Caki2 (cell line): ENCODE measurements around the gene GALNT6. TPM values are rescaled to one million over a fixed set of nuclear protein-coding genes. Genes with fewer than 3 reads are reported as not detected.
"Not testable (repeated sequence)": the region's sequence is repeated elsewhere in the genome, so short reads cannot be mapped to it uniquely, and the experiment has no call there.

Experiments
- DNase-seq: peaks from one replicate; pipeline ENCODE4 v3.0.0-alpha.2; 2015; ENCODE audit warnings: low read depth
- in situ Hi-C: cut with HindIII; loops from 2 replicates; pipeline ENCODE4 v1.10.0; 2016; ENCODE audit warnings: low sequenced_read_pairs, low pct_unique_long_range_greater_than_20kb, mixed read lengths
- total RNA-seq: library from RNA; depleted of rRNA; stranded (reverse); fragments of >200 nt; shearing (Covaris generic); gene quantifications from 2 replicates; pipeline ENCODE4 v1.2.3, GENCODE V29; 2014; ENCODE audit warnings: low replicate concordance

Gene GALNT6
- total RNA-seq, 1 experiment from 2014 or later, result not detected

GRCh38 chr12:51341251-51342007 is 49.8 kb downstream of the GALNT6 start:
- in situ Hi-C loops, result no loop called here
- DNase-seq, result peak; percentile 74

- in situ Hi-C loops, result no loop called here
- DNase-seq, result no peak
Measured at GRCh38 chr12:51339750-51340149, 51.5 kb downstream of the GALNT6 start.

- in situ Hi-C loops, DNase-seq: not testable (repeated sequence)
Measured at GRCh38 chr12:51337336-51337735, 53.9 kb downstream of the GALNT6 start.

DNA sequence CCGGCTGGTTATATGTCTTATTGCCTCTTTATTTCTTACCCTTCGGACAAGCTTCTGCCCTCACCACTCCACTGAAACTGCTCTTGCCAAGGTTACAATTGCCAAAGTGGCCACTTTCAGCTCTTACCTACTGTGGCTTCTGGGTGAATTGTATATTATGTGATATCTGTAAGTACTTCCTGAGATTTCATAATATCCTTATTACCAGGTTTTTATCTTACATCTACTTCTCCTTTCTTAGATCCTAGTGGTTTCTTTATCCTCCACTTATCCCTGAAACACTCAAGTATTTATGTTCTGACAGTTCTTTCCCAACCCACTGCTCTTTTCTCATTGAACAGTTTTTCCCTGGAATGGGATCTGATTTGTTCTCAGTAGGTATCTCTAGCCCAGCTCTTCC is 55.3 kb downstream of the GALNT6 start:
- in situ Hi-C loops, result no loop called here
- no peak for DNase-seq

- in situ Hi-C loops, result no loop called here
- no peak for DNase-seq
Measured at GRCh38 chr12:51334764-51335163, 56.4 kb downstream of the GALNT6 start.

GRCh38 chr12:51333536-51333935 is 57.7 kb downstream of the GALNT6 start:
- in situ Hi-C loops, result no loop called here
- DNase-seq, result no peak

GRCh38 chr12:51330186-51330585 is 61.0 kb downstream of the GALNT6 start:
- in situ Hi-C loops, result no loop called here
- no peak for DNase-seq

GRCh38 chr12:51329742-51330141 is 61.5 kb downstream of the GALNT6 start:
- in situ Hi-C loops, result no loop called here
- no peak for DNase-seq

- in situ Hi-C loops, result no loop called here
- DNase-seq, result no peak
Measured at GRCh38 chr12:51328587-51328986, 62.6 kb downstream of the GALNT6 start.

DNA sequence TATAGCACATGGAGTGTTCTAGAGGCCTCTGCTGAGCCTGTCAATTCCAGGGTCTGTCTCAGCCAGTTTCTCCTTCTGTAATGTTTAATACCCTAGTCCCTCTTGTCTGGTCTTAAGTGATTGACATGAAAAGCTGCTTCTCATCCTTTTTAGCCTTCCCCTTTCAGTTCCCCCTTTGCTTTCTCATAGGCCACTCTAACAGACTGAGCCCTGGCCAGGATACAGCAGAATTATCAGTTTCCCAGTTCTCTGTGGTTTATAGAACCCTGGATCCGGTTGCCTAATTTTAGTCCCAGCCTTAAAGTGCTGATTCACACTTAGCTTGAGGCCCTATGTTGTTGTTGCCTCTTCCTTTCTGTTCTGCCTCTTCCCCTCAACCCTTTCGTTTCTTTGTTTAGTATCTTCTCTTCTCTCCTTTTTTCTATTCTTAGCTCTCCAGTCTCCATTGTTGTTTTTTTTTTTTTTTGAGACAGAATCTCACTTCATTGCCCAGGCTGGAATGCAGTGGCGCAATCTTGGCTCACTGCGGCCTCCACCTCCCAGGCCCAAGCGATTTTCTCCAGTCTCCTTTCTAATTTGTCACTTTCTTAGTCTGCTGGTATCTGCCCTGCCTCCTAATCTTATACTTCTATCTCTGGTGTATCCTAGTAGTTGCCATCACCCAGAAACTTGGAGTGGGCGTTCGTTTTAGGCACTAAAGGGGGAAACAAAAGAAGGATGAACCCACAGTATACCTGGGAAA is 64.3 kb downstream of the GALNT6 start:
- in situ Hi-C loops, result no loop called here
- peak; percentile 30 for DNase-seq

GRCh38 chr12:51324953-51325352 is 66.3 kb downstream of the GALNT6 start:
- in situ Hi-C loops, result no loop called here
- DNase-seq, result no peak

- in situ Hi-C loops, result no loop called here
- DNase-seq, result no peak
Measured at GRCh38 chr12:51323966-51324895, 67.0 kb downstream of the GALNT6 start, which contains the start of gene BIN2. BIN2 (minus strand) TSS chr12:51324174; CDS start chr12:51324102, 72 bp downstream.

DNA sequence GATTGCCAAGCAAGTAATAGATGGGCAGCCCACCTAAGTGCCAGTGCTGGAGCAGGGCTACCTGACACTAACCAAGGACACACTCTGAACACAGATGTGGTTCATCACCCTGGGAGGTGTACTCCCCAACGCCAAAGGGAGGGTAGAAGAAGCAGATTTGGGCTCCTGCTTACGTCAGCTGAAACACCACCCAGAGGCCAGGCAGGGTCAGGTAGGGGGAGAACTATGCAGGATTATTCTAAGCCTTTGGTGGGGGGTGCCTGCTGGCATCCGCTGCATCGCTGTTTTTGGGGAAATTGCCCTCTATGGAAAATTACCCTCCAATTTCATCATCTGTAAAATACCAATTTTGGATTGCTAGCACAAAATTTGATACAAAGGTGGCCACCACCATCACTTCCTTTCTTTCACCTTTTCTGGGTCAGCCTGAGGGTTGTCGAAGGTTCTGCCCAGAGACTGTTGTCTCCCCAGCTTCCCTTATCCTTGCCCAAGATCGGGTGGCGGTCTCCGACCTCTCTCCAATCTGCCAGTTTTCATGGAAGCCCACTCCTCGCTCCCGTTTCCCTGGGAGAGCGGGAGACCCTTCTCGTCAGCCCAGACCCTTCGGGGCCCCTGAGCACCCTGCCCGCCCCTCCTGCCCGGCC is 67.8 kb downstream of the GALNT6 start:
- in situ Hi-C loops, result no loop called here

DNA sequence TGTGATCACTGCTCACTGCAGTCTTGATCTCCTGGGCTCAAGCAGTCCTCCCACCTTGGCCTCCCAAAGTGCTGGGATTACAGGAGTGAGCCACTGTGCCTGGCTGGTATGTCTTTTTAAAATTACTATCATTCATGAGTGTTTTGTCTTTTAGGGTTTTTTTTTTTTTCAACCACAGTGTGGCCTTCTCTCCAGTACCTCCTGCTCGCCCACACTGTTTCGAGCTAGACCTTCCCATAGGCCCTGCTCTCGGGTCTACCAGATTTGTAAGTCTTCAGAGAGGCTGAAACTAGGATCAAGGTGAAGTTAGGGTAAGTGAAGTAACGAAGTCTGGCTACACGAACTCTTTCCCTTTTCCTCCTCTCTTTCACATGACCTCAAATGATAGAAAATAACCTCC is 68.8 kb downstream of the GALNT6 start:
- no peak for DNase-seq
- in situ Hi-C loops, result no loop called here

More for the DNA sequence above, 67.8 kb downstream of the GALNT6 start:
- no peak for DNase-seq

GRCh38 chr12:51321882-51322281 is 69.3 kb downstream of the GALNT6 start:
- DNase-seq, result no peak
- in situ Hi-C loops, result no loop called here

- no peak for DNase-seq
- in situ Hi-C loops, result no loop called here
Measured at GRCh38 chr12:51320695-51321320, 70.4 kb downstream of the GALNT6 start.

- in situ Hi-C loops, result no loop called here
- no peak for DNase-seq
Measured at GRCh38 chr12:51320311-51320694, 70.9 kb downstream of the GALNT6 start.
